Measurements from ENCODE around the gene OVOL2. TPM values are rescaled to one million over a fixed set of nuclear protein-coding genes. Genes with fewer than 3 reads are reported as not detected.

The OVOL2 gene
- total RNA-seq, 3 donors from 2014 or later (not counting 1 experiment from before 2014, with no cell fraction given) = not detected

- peak; percentile 34 for TF ChIP-seq CTCF (IDR thresholded peaks at IDR 0.05)
- DNase-seq (peak in 1 of 2 donors; percentile 41), ATAC-seq (peak; percentile 61 to 74 (median 73))
- H3K27ac ChIP-seq (ENCODE audit: low read length) = no peak overlapping the region
- intact Hi-C loops (cut with micrococcal nuclease) = no loop called here
- H3K4me3 ChIP-seq (ENCODE audit: low read length) = no peak overlapping the region
- WGBS (ENCODE audit: insufficient coverage) = 0% methylated on average over 1 of the region's 1 CpG
- no peaks in the 10 kb centered on the region for H3K27me3 ChIP-seq (ENCODE audit: control insufficient read depth, insufficient read depth, low read length)
- no peaks in the 10 kb centered on the region for H3K36me3 ChIP-seq (ENCODE audit: control insufficient read depth, insufficient read depth, low read length)
- Mint-ChIP-seq H3K4me1 (no peaks in the 10 kb centered on the region), H3K27ac (no peak overlapping the region), H3K36me3 (no peaks in the 10 kb centered on the region), H3K4me3 (no peak overlapping the region), H3K27me3 (ENCODE audit: low read depth in 2 of 2) (no peaks in the 10 kb centered on the region), H3K9me3 (no peaks in the 10 kb centered on the region)
- no peaks in the 10 kb centered on the region for H3K9me3 ChIP-seq (ENCODE audit: control insufficient read depth, insufficient read depth, low read length)
- H3K4me1 ChIP-seq (ENCODE audit: control insufficient read depth, insufficient read depth, low read length) = no peaks in the 10 kb centered on the region
These were observed 38.6 kb downstream of the OVOL2 start for GRCh38 chr20:18019068-18019467.

- no peaks in the 10 kb centered on the region for H3K9me3 ChIP-seq (ENCODE audit: control insufficient read depth, insufficient read depth, low read length)
- no peak overlapping the region for H3K4me3 ChIP-seq (ENCODE audit: low read length)
- Mint-ChIP-seq H3K9me3 (no peaks in the 10 kb centered on the region), H3K27me3 (ENCODE audit: low read depth in 2 of 2) (no peaks in the 10 kb centered on the region), H3K4me1 (no peaks in the 10 kb centered on the region), H3K27ac (no peak overlapping the region), H3K4me3 (no peak overlapping the region), H3K36me3 (no peaks in the 10 kb centered on the region)
- no peaks in the 10 kb centered on the region for H3K27me3 ChIP-seq (ENCODE audit: control insufficient read depth, insufficient read depth, low read length)
- intact Hi-C loops (cut with micrococcal nuclease) = no loop called here
- DNase-seq (no peak), ATAC-seq (no peak)
- TF ChIP-seq CTCF (IDR thresholded peaks at IDR 0.05) = no peak
- no peak overlapping the region for H3K27ac ChIP-seq (ENCODE audit: low read length)
- H3K36me3 ChIP-seq (ENCODE audit: control insufficient read depth, insufficient read depth, low read length) = no peaks in the 10 kb centered on the region
- H3K4me1 ChIP-seq (ENCODE audit: control insufficient read depth, insufficient read depth, low read length) = no peaks in the 10 kb centered on the region
- WGBS (ENCODE audit: insufficient coverage) = 92% methylated on average over 10 of the region's 10 CpGs
These were observed 39.6 kb downstream of the OVOL2 start for GRCh38 chr20:18018100-18018499.

GRCh38 chr20:18016772-18017171 lies 40.9 kb downstream of the OVOL2 start:
- ATAC-seq = no peak
- Mint-ChIP-seq H3K9me3 (no peaks in the 10 kb centered on the region), H3K36me3 (no peaks in the 10 kb centered on the region), H3K27ac (no peak overlapping the region), H3K4me1 (no peaks in the 10 kb centered on the region), H3K27me3 (ENCODE audit: low read depth in 2 of 2) (no peaks in the 10 kb centered on the region), H3K4me3 (no peak overlapping the region)
- Histone ChIP-seq H3K4me1 (ENCODE audit: control insufficient read depth, insufficient read depth, low read length) (no peaks in the 10 kb centered on the region), H3K27me3 (ENCODE audit: control insufficient read depth, insufficient read depth, low read length) (no peaks in the 10 kb centered on the region), H3K9me3 (ENCODE audit: control insufficient read depth, insufficient read depth, low read length) (no peaks in the 10 kb centered on the region), H3K36me3 (ENCODE audit: control insufficient read depth, insufficient read depth, low read length) (no peaks in the 10 kb centered on the region), H3K4me3 (ENCODE audit: low read length) (no peak overlapping the region), H3K27ac (ENCODE audit: low read length) (no peak overlapping the region)
- 80% methylated on average over 3 of the region's 3 CpGs for WGBS (ENCODE audit: insufficient coverage)
- intact Hi-C loops (cut with micrococcal nuclease) = no loop called here
- TF ChIP-seq CTCF (IDR thresholded peaks at IDR 0.05) = no peak
- no peak for DNase-seq

GRCh38 chr20:18014411-18014810 lies 43.3 kb downstream of the OVOL2 start:
- H3K4me1 Mint-ChIP-seq = no peaks in the 10 kb centered on the region
- no peak for DNase-seq
- no peak overlapping the region for H3K27ac Mint-ChIP-seq
- H3K4me3 Mint-ChIP-seq = no peak overlapping the region
- no peak for ATAC-seq
- no peak overlapping the region for H3K4me3 ChIP-seq (ENCODE audit: low read length)
- no peaks in the 10 kb centered on the region for H3K36me3 ChIP-seq (ENCODE audit: control insufficient read depth, insufficient read depth, low read length)
- no peaks in the 10 kb centered on the region for H3K36me3 Mint-ChIP-seq
- no peaks in the 10 kb centered on the region for H3K27me3 Mint-ChIP-seq (ENCODE audit: low read depth in 2 of 2)
- no peaks in the 10 kb centered on the region for H3K9me3 Mint-ChIP-seq
- no peaks in the 10 kb centered on the region for H3K9me3 ChIP-seq (ENCODE audit: control insufficient read depth, insufficient read depth, low read length)
- intact Hi-C loops (cut with micrococcal nuclease) = no loop called here
- no peak for TF ChIP-seq CTCF (IDR thresholded peaks at IDR 0.05)
- 84% methylated on average over 6 of the region's 6 CpGs for WGBS (ENCODE audit: insufficient coverage)
- H3K27me3 ChIP-seq (ENCODE audit: control insufficient read depth, insufficient read depth, low read length) = no peaks in the 10 kb centered on the region
- no peak overlapping the region for H3K27ac ChIP-seq (ENCODE audit: low read length)
- no peaks in the 10 kb centered on the region for H3K4me1 ChIP-seq (ENCODE audit: control insufficient read depth, insufficient read depth, low read length)
